Endothelial cell of umbilical vein (primary cell): ENCODE results near the gene WNT7B.

ENCODE experiments used
- CTCF ChIP-seq, 2 donors: IDR thresholded peaks; 1 replicate in 1 of 2; 2 replicates in 1 of 2; pipeline ENCODE4 v1.5.1; 2011; ENCODE audit warnings: low read length in 2 of 2, mild to moderate bottlenecking in 2 of 2, moderate library complexity in 2 of 2, control low read depth in 1 of 2, inconsistent platforms in 1 of 2, low read depth in 1 of 2; ENCODE audit not compliant: insufficient read depth in 1 of 2; ENCODE audit errors: extremely low read depth in 1 of 2
- POLR2A ChIP-seq: IDR thresholded peaks from 2 replicates; pipeline ENCODE4 v1.6.1; 2012; ENCODE audit warnings: low read depth, mild to moderate bottlenecking, control low read depth, low read length

DNA sequence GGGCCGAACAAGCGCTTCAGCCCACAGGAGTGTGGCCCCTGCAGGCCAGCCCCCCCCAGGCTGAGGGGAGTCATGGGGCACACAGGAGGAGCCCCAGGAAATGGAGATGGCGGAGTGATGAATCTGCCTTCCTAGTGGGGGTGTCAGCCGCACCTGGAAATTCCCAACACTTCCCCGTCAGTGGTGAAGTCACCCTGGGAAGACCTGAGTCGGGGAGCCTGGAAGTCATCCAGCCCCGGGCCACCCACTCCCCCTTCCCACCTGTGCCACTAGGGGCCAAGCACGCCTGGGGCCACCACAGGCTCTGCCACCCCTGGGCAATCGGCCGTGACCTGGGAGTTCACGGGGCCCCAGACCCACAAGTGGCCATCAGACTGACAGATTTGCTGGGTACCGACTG, 12.6 kb downstream of the WNT7B start:
- no peak for TF ChIP-seq CTCF (IDR thresholded peaks at IDR 0.05; ENCODE audit: extremely low read depth in 1 of 2, insufficient read depth in 1 of 2, low read depth in 1 of 2, low read length in 2 of 2)
- TF ChIP-seq POLR2A, result no peak
